Activated effector memory CD4-positive, alpha-beta T cell treated with anti-CD3 and anti-CD28 coated beads, Interleukin-2, amount 50 U/mL, for 16 hours (primary cell): ENCODE measurements around the gene UBE2J1.
"Not testable (repeated sequence)": the region's sequence is repeated elsewhere in the genome, so short reads cannot be mapped to it uniquely, and the experiment has no call there.

ENCODE experiments used
- DNase-seq: peaks from one replicate; pipeline ENCODE4 v3.0.0-alpha.2; 2020

UBE2J1 gene

DNA sequence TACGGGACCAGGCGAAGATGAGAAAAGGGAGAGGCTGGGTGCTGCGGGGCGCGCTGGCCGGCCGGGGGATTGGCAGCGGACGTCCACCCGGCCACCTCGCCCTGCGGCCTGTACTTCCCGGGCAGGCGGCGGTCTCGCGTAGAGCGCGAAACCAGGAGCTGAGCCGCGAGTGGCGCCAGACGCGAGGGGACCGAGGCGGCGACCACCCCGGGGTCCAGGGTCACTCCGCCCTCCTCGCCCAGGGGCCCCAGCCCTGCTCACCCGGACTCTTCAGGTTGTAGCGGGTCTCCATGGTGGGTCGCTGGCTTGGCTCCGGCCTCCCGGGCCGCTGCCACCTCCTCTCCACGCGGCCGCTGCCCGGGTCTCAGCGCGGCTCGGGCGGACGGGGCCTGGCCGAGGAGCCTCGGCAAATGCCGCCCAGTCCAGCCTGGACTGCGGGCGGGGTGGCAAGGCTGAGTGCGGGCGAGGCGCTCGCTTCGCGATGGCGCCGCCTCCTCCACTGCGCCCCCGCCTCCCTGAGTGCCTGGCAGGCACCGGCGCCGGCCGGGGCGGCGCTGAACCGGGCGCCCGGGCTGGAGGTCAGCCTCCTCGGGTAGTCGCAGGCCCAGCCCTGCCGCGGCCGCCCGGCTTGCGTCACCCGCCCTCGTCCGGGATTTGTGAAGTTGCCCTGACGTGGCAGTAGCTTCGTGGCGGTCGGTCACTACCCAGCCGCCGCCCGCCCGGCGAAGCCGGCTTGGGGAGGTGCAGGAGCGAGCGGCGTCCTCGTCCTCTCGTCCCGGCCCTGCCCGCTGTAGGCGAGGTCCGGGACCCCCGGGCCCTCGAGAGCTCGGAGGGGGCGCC is at the start of gene UBE2J1:
Gene UBE2J1, minus strand, starts transcription at position 445 of the 840 bp plus-strand sequence. Its CDS starts 153 bp downstream, at position 292.
- DNase-seq = peak; percentile 91

- DNase-seq = no peak
These were observed 48.4 kb upstream of the UBE2J1 start for GRCh38 chr6:89400912-89401399.

GRCh38 chr6:89400050-89400449 is 47.5 kb upstream of the UBE2J1 start:
- DNase-seq = no peak

GRCh38 chr6:89398762-89399525 is 46.4 kb upstream of the UBE2J1 start:
- no peak for DNase-seq

- DNase-seq = not testable (repeated sequence)
These were observed 45.4 kb upstream of the UBE2J1 start for GRCh38 chr6:89397884-89398283.

DNA sequence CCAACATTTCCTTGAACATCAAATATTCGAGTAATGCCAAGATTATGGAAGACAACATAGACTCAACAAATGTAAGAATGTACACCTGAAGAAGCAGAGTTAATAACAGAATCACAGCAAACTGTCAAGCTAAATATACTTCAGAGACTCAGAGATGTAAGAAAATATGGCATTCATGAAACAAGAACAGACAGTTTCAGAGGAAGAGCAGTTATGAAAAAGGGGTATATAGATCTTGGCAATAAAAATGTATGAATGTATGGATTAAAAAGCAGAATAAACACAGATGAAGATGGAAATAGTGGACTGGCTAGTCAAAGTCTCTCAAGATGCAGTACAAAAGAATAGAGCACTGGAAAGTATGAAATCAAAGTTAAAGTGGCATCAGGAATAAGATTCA is 41.1 kb upstream of the UBE2J1 start:
- DNase-seq = no peak

DNA sequence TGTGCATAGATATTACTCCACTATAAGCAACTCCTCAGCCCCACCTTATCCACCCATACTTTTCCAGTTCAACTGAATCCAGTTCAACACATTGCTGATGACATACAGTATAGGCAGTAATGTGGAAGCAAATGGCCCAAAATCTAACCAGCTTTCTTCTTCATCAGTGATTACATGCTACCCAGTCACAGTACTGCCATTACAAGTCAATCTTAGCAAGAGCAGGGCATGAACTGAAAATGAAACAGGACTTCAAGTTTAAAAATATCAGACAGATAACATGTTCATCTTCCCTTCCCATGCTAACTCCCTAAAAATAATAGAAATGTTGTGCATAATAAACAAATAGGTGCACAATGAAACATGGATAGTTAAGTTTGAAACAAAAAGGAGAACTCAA is 40.3 kb upstream of the UBE2J1 start:
- no peak for DNase-seq

GRCh38 chr6:89388846-89389245 is 36.3 kb upstream of the UBE2J1 start:
- DNase-seq = no peak

GRCh38 chr6:89387516-89388201 is 35.1 kb upstream of the UBE2J1 start:
- no peak for DNase-seq

DNA sequence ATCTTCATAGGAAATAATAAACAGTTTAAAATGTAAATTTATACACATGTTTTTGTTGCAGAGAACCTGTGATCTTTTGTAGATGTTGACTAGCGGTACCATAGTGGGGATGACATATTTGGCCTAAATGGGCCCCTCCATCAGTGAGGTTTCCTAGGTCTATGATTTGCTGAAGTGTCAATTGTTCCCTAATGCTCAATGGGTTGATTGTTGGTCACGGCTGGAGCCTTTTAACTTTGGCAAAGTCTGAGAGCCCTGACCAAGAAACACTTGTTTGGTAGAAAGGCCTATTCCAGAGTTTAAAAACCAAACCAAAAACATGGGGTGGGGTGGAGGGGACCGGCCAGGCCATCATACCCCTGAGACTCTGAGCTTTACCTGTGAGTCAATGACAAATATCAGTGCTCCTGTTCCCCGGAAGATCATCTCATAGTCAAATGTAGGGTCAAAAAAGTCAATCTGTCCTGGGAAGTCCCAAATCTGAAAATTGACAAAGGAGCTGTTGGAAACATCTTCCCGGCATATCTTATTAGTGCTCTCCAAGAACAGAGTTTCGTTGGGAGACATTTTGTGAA is 34.5 kb upstream of the UBE2J1 start:
- DNase-seq = no peak

DNA sequence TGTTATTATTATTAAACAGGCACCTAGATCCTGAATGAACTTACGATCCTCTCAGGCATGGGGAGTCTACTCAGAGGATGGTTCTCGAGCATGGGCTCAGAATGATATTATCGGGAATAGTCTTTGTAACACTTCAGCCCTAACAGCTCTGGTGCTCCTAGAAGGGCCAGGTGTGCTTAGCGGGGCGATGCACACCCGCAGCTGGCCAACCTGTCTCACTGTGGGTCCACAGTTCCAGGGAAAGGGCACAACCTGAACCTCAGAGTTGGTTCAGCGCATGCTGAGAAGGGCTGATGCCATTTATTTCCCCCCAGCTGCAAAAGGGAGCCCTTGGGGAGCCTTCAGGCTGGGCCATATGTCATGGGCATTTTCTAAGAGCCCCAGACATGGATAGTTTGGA is 33.3 kb upstream of the UBE2J1 start:
- DNase-seq = no peak

DNA sequence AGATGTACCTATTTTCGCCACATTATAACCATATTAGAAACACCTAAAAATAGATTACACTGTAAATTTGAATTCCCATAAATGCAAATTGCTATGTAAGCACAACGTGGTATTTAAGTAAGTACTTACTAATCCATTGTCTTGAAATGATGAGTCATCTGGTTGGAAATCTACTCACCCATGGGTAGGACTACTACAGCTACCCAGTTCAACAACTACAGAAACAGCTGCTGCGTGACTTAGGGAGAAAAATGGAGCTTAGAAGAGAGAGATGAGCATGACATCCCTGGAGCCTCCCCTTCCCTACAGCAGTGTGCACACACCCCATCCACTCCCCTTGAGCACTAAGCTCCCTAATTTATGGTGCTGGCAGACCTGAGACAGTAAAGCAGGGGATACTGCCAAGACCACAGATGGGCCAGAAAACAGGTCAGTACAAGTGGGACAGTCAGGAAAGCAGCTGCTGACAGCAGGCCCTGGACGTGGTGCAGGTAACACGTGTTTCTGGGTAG is 32.7 kb upstream of the UBE2J1 start:
- no peak for DNase-seq

DNA sequence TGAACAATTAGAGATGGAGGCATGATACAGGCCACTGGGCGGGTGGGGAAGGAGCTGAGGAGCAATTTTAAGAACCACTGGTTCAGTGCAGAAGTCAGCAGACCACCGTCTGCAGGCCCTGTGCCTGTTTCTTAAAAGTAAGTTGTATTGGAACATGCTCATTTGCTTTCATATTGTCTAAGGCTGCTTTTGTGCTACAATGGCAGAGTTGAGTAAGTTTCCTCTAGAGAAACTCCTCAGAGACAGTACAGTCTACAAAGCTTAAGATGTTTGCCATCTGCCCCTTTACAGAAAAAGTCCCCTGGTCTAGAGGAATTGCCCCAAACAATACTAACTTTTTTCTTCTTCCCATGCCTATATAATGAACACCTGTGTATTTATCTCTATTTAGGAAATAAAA is 28.5 kb upstream of the UBE2J1 start:
- DNase-seq = no peak

- DNase-seq = no peak
These were observed 26.8 kb upstream of the UBE2J1 start for GRCh38 chr6:89379281-89379680.

DNA sequence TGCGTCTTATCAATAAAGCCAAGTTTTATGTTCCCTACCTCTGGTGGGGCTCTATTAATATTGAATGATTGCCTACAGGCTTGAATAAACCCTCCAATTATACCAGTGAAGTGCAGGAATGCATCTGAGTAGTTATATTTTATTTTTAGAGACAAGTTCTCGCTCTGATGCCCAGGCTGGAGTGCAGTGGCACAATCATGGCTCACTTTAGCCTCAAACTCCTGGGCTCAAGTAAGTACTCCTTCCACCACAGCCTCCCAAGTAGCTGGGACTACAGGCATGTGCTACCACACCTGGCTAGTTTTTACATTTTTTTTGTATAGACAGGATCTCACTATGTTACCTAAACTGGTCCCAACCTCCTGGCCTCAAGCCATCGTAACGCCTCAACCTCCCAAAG is 26.1 kb upstream of the UBE2J1 start:
- no peak for DNase-seq

GRCh38 chr6:89375427-89376267 is 23.1 kb upstream of the UBE2J1 start:
- DNase-seq = peak; percentile 77

- no peak for DNase-seq
These were observed 20.0 kb upstream of the UBE2J1 start for GRCh38 chr6:89372506-89372901.

DNA sequence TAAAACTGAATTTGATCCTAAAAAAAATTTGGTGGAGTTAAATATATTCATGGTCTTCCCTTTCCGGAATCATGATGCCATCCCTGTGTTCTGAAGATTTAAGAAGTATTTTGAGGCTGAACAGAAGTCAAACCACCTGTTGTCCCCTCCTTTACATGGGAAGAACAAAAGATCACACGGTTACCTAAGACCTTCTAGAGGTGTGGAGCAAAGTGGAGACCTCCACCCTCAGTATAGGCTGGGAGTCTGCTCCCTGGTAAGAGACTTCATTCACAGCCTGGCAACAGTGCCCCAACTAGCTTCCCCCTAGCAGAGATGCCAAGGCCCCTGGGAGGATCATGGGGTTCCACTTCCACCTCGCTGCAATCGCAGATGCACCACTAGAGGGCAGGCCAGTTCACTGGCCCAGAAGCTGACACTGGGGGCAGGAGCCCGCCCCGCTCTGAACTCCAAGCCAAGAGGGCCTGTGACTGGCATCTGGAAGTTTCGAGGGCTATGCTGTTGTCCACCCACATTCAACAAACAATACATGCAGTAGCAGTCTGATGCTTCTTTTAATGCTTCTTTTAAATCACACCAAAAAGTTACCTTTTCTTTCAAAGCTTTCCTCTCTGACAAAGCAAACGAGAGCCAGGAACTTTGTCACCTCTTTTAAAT is 19.5 kb upstream of the UBE2J1 start:
- peak; percentile 91 for DNase-seq

GRCh38 chr6:89368999-89369398 is 16.5 kb upstream of the UBE2J1 start:
- DNase-seq = no peak

DNA sequence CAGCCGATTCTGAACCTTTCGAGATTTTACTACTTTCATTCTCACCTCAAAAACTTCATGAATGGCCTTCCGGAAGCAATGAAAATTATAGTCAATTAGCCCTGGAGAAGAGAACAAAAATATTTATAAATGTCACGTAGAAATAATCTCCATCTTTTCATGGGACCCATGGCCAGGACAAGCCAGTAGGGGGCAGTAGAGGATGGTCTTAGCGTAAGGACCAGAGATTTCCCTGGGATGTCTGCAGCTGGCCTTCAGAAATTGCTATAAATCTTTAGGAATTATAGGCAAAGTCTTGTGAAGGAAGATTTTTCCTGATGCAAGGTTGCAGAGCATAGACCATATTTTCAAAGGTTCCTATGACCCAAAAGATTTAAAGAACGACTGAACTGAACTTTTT is 15.6 kb upstream of the UBE2J1 start:
- peak; percentile 82 for DNase-seq

- no peak for DNase-seq
These were observed 12.1 kb upstream of the UBE2J1 start for GRCh38 chr6:89364586-89364985.
